ENCODE data around the gene GJA3. TPM values are rescaled to one million over a fixed set of nuclear protein-coding genes. Genes with fewer than 3 reads are reported as not detected.

The GJA3 gene
- total and polyA plus RNA-seq, 2 of the 4 experiments (the other 2 are of a cell fraction) = 1.5 to 2.7 TPM

DNA sequence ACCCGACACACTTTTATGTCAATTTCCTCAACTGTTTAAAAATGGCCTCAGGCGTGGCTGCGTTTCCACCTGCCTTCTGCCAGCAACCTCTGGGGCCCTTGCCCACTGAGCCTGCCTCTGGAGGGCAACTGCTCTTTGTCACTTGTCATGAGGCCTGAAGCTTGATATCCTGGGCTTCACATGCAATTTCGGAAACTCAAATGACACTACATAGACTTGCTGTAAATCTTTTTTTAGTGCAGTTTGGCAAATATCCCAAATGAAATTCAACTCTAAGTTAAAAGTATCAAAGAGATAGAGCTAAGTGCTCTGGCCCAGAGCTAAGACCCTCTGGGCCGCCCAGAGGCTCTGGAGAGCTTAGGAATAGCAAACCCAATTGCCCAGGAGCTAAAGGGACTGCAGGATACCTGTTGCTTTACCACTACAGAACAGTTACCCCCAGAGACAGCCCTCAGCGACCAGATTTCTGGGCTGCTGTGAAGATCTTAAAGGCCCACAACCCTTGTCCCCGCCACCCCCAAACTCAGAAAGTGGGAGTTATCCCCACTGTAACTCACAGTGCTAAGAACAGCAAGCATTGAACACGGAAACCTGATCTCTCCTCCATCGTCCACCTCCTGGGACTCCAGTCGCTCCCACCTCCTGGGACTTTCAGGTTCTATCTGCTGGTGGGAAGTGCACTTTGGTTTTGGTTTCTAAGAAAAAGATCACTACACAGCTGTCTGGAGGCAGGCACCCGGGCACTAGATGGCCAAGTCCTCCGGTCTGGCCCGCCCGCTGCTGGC, 19.4 kb downstream of the GJA3 start:
- 69% methylated on average over 2 of the region's 14 CpGs; no CpG with 5 or more reads in 1 of the 2 experiments for WGBS, 2 experiments (ENCODE audit: extremely low coverage in 2 of 2, insufficient read length in 1 of 2)
- dilution Hi-C loops (cut with HindIII; ENCODE audit: low sequenced_read_pairs, unreplicated experiment) = no loop called here

More for the DNA sequence above, 19.4 kb downstream of the GJA3 start:
- ChIA-PET POLR2A (ENCODE audit: unreplicated experiment) (no interaction called here), CTCF (no interaction called here)
- Histone ChIP-seq H3K27ac (ENCODE audit: insufficient read depth, low read length) (no peak overlapping the region), H4K8ac (ENCODE audit: low read depth in 2 of 2, low read length in 2 of 2) (no peak overlapping the region), H2BK120ac (ENCODE audit: low read depth, low read length) (no peak overlapping the region), H2AK5ac (ENCODE audit: low read depth, low read length) (no peak overlapping the region), H3K4ac (ENCODE audit: low read depth, low read length) (no peak overlapping the region), H3K4me3 (ENCODE audit: insufficient read depth, low read depth, low read length) (no peak overlapping the region), H4K20me1 (ENCODE audit: insufficient read depth, low read length) (no peaks in the 10 kb centered on the region), H3K9me3 (ENCODE audit: control insufficient read depth, insufficient read depth, low read length) (no peaks in the 10 kb centered on the region), H3K9ac (ENCODE audit: low read depth, low read length) (no peak overlapping the region), H3K4me1 (ENCODE audit: control insufficient read depth, insufficient read depth, low read length) (peaks cover 2% of the 10 kb centered on the region; the same call in 1 of the 2 replicates), H3K9me1 (ENCODE audit: insufficient read depth, low read length) (no peaks in the 10 kb centered on the region), H4K5ac (ENCODE audit: low read depth, low read length) (no peak overlapping the region), H4K91ac (ENCODE audit: insufficient read depth, low read depth, low read length) (no peak overlapping the region), H3K36me3 (ENCODE audit: control insufficient read depth, insufficient read depth, low read length) (peaks cover 1% of the 10 kb centered on the region; the same call in 1 of the 2 replicates), H3K18ac (ENCODE audit: low read depth, low read length) (no peak overlapping the region), H3K56ac (ENCODE audit: extremely low read depth, insufficient read depth, low read length) (no peak overlapping the region), H3K23ac (ENCODE audit: low read depth, low read length) (no peak overlapping the region), H2AK9ac (replicated peaks; ENCODE audit: low read depth, low read length, poor library complexity) (no peak overlapping the region), H2AFZ (replicated peaks; ENCODE audit: low read length, poor library complexity) (peak overlapping the region; percentile 29), H3K4me2 (ENCODE audit: low read depth, low read length) (no peak overlapping the region), H3K14ac (replicated peaks; ENCODE audit: low read depth, low read length) (no peak overlapping the region), H3K27me3 (ENCODE audit: control insufficient read depth, insufficient read depth, low read length) (peaks cover 17% of the 10 kb centered on the region; the same call in 1 of the 2 replicates), H2BK5ac (ENCODE audit: low read depth, low read length, poor library complexity, severe bottlenecking) (no peak overlapping the region), H2BK15ac (ENCODE audit: low read depth, low read length) (no peak overlapping the region), H2BK20ac (ENCODE audit: low read depth, low read length) (no peak overlapping the region), H3K79me1 (ENCODE audit: low read depth in 1 of 2, low read length in 2 of 2) (no peaks in the 10 kb centered on the region)
- BruUV-seq (replicated peaks) = no TSS peak
- in situ Hi-C loops (cut with MboI; ENCODE audit: low sequenced_read_pairs) = no loop called here
- TF ChIP-seq MXI1 (IDR thresholded peaks at IDR 0.05; ENCODE audit: borderline replicate concordance, low read depth, low read length) = no peak
- no peak for TF ChIP-seq MAZ (IDR thresholded peaks at IDR 0.05; ENCODE audit: borderline replicate concordance, low read depth, low read length)
- TF ChIP-seq, protein P1, sequence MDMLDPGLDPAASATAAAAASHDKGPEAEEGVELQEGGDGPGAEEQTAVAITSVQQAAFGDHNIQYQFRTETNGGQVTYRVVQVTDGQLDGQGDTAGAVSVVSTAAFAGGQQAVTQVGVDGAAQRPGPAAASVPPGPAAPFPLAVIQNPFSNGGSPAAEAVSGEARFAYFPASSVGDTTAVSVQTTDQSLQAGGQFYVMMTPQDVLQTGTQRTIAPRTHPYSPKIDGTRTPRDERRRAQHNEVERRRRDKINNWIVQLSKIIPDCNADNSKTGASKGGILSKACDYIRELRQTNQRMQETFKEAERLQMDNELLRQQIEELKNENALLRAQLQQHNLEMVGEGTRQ (IDR thresholded peaks at IDR 0.05; ENCODE audit: low read depth, low read length) = no peak
- TF ChIP-seq POLR2A (IDR thresholded peaks at IDR 0.05; ENCODE audit: low read depth, low read length) = no peak
- no peak for TF ChIP-seq RFX5 (IDR thresholded peaks at IDR 0.05; ENCODE audit: low read depth, low read length)
- DNase-seq = no peak
- intact Hi-C loops (cut with micrococcal nuclease) = no loop called here
- no peak for ATAC-seq (ENCODE audit: low read depth)
